Colonic mucosa (tissue), 4 donors: ENCODE measurements around the gene EZH1. TPM values are rescaled to one million over a fixed set of nuclear protein-coding genes. Genes with fewer than 3 reads are reported as not detected.

Experiments used
- DNase-seq: peaks from one replicate; pipeline ENCODE4 v3.0.0-alpha.2; 2020
- H3K27ac ChIP-seq: fragments of 200-600 bp; one replicate; pipeline ENCODE4 v1.8.0; 2021
- H3K27me3 ChIP-seq: fragments of 200-600 bp; one replicate; pipeline ENCODE4 v1.8.0; 2021
- H3K36me3 ChIP-seq: fragments of 200-600 bp; one replicate; pipeline ENCODE4 v1.8.0; 2021
- H3K4me1 ChIP-seq: fragments of 200-600 bp; one replicate; pipeline ENCODE4 v1.8.0; 2021; ENCODE audit warnings: mild to moderate bottlenecking
- H3K4me3 ChIP-seq: fragments of 200-600 bp; one replicate; pipeline ENCODE4 v1.8.0; 2021
- H3K9ac ChIP-seq, 2 donors: one replicate each; pipeline ENCODE4 v1.7.0; 2013; ENCODE audit warnings: control low read depth in 2 of 2, low read depth in 2 of 2, low read length in 2 of 2
- H3K9me3 ChIP-seq: fragments of 200-600 bp; one replicate; pipeline ENCODE4 v1.8.0; 2021
- CTCF ChIP-seq: fragments of 200-600 bp; IDR thresholded peaks from one replicate; pipeline ENCODE4 v1.8.0; 2022; ENCODE audit warnings: antibody characterized with exemption, mild to moderate bottlenecking
- intact Hi-C: fragments of 100-400 bp; cut with DNase I; formaldehyde crosslinking; loops from one replicate; pipeline ENCODE4 v1.14.1; 2022
- total RNA-seq, 2 donors: library from RNA; stranded (reverse); fragmentation: NEBNext Ultra II Directional in 1 of 2; extraction: Animal tissue kit (Norgen Biotek cat#: 25700) in 1 of 2; gene quantifications; one replicate each; pipeline ENCODE4 v1.2.1, GENCODE V29; 2021
- donor health status: healthy.
- donor health status: DM: no; HTN: no; CAD: no.
- donor health status: DM: no; HTN: no; CAD: no.

EZH1 gene
- total RNA-seq, 2 donors from 2014 or later: 15.9 to 20.3 TPM

GRCh38 chr17:42704490-42704836, 40.4 kb downstream of the EZH1 start:
- no peak for DNase-seq
- intact Hi-C loops: no loop called here
- no peak for TF ChIP-seq CTCF
- Histone ChIP-seq H3K9me3 (no peaks in the 10 kb centered on the region), H3K27me3 (no peaks in the 10 kb centered on the region), H3K4me3 (no peak overlapping the region), H3K4me1 (no peaks in the 10 kb centered on the region), H3K36me3 (peaks cover 14% of the 10 kb centered on the region), H3K27ac (no peak overlapping the region), H3K9ac (no peak overlapping the region)

GRCh38 chr17:42702446-42702845, 42.4 kb downstream of the EZH1 start:
- Histone ChIP-seq H3K4me3 (no peak overlapping the region), H3K4me1 (no peaks in the 10 kb centered on the region), H3K9me3 (no peaks in the 10 kb centered on the region), H3K36me3 (peaks cover 12% of the 10 kb centered on the region), H3K9ac (no peak overlapping the region), H3K27me3 (no peaks in the 10 kb centered on the region), H3K27ac (no peak overlapping the region)
- TF ChIP-seq CTCF: no peak
- intact Hi-C loops: no loop called here
- DNase-seq: no peak

- H3K9ac ChIP-seq: no peak overlapping the region
- no peak for TF ChIP-seq CTCF
- no peaks in the 10 kb centered on the region for H3K4me1 ChIP-seq
- no peak overlapping the region for H3K4me3 ChIP-seq
- DNase-seq: no peak
- H3K27me3 ChIP-seq: no peaks in the 10 kb centered on the region
- intact Hi-C loops: no loop called here
- no peak overlapping the region for H3K27ac ChIP-seq
- H3K9me3 ChIP-seq: no peaks in the 10 kb centered on the region
- H3K36me3 ChIP-seq: peaks cover 7% of the 10 kb centered on the region
These were observed 44.1 kb downstream of the EZH1 start for GRCh38 chr17:42700586-42701289.

- Histone ChIP-seq H3K27ac (no peak overlapping the region), H3K4me3 (no peak overlapping the region), H3K4me1 (no peaks in the 10 kb centered on the region), H3K9me3 (no peaks in the 10 kb centered on the region), H3K27me3 (no peaks in the 10 kb centered on the region), H3K36me3 (peaks cover 2% of the 10 kb centered on the region), H3K9ac (no peak overlapping the region)
- DNase-seq: no peak
- TF ChIP-seq CTCF: no peak
- intact Hi-C loops: no loop called here
These were observed 45.5 kb downstream of the EZH1 start for GRCh38 chr17:42699415-42699740.

GRCh38 chr17:42698736-42699414, 46.0 kb downstream of the EZH1 start:
- TF ChIP-seq CTCF: no peak
- H3K36me3 ChIP-seq: no peaks in the 10 kb centered on the region
- H3K4me3 ChIP-seq: no peak overlapping the region
- no peak overlapping the region for H3K9ac ChIP-seq
- H3K27me3 ChIP-seq: no peaks in the 10 kb centered on the region
- intact Hi-C loops: no loop called here
- peak; percentile 27 for DNase-seq
- H3K9me3 ChIP-seq: no peaks in the 10 kb centered on the region
- H3K27ac ChIP-seq: no peak overlapping the region
- no peaks in the 10 kb centered on the region for H3K4me1 ChIP-seq
